T-helper 17 cell (primary cell): ENCODE measurements around the gene NSDHL. TPM values are rescaled to one million over a fixed set of nuclear protein-coding genes. Genes with fewer than 3 reads are reported as not detected.

Experiments used
- ATAC-seq: fragments of 150-1000 bp; cut with Tn5 transposase; 2 replicates; pipeline ENCODE4 v1.10.0; 2021; ENCODE audit warnings: mild to moderate bottlenecking, moderate library complexity
- DNase-seq, 3 donors: peaks; one replicate each; pipeline versions ENCODE4 v3.0.0 to v3.0.0-alpha.2; 2020 to 2021
- H3K9me3 ChIP-seq: one replicate; pipeline ENCODE4 v1.7.0; 2013; ENCODE audit warnings: low read length, mild to moderate bottlenecking; ENCODE audit not compliant: control insufficient read depth, poor library complexity, severe bottlenecking
- H3K27ac Mint-ChIP-seq: one replicate; pipeline ENCODE4 v1.8.0; 2022; ENCODE audit warnings: mild to moderate bottlenecking, moderate library complexity, mixed read lengths
- H3K27me3 Mint-ChIP-seq: one replicate; pipeline ENCODE4 v1.8.0; 2022; ENCODE audit warnings: mixed read lengths
- H3K36me3 Mint-ChIP-seq: one replicate; pipeline ENCODE4 v1.8.0; 2022; ENCODE audit warnings: low read depth, mixed read lengths
- H3K4me1 Mint-ChIP-seq: one replicate; pipeline ENCODE4 v1.8.0; 2022; ENCODE audit warnings: mild to moderate bottlenecking, mixed read lengths
- H3K4me3 Mint-ChIP-seq: one replicate; pipeline ENCODE4 v1.8.0; 2022; ENCODE audit warnings: mild to moderate bottlenecking, moderate library complexity, mixed read lengths
- total RNA-seq, 4 donors: library from RNA in 2 of 4; stranded (reverse) in 2 of 4; gene quantifications; one replicate each; pipeline ENCODE4 v1.2.3 and lab custom pipeline; 2022 to 2026

The NSDHL gene
- total RNA-seq, 2 donors from 2014 or later = 4.3 to 5.3 TPM

DNA sequence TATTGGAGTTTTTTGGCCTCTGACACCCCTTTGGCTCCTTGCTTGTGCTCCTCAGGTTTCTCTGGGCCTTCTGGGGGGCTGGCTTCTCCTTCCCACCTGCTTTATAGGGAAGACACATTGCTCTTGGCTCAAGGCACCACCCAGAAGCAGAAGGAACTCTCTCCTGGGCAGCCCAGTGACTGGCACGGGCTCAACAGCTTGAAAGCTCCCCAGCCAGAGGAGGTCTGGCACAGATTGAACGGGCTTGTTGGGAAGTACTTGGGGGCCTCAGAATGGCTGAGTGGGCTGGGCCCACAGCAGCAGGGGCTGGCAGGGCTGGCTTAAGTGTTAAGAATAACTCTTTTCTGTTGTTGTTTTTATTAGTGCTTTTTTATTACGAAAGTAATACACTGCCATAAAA lies 55.9 kb downstream of the NSDHL start:
- H3K9me3 ChIP-seq = no peaks in the 10 kb centered on the region
- ATAC-seq (no peak), DNase-seq (no peak)
- peaks cover 36% of the 10 kb centered on the region for H3K27me3 Mint-ChIP-seq
- H3K4me3 Mint-ChIP-seq = no peak overlapping the region
- H3K36me3 Mint-ChIP-seq = peaks cover 6% of the 10 kb centered on the region
- H3K27ac Mint-ChIP-seq = no peak overlapping the region
- H3K4me1 Mint-ChIP-seq = peaks cover 3% of the 10 kb centered on the region

DNA sequence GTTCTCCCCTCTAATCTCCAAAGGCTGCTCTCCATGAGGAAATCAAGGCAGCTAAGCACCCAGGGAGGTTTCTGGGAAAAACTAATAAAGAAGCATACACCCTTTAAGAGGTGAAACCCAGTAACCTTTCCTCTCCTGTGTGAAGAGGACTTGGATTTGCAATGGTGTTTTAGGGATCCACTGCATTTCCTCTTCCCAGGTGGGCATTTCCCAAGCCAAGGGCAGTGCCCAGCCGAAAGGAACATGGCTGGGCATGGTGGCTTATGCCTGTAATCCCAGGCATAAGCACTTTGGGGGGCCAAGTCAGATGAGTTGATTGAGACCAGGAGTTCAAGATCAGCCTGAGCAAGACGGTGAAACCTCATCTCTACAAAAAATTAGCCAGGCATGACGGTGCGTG lies 61.6 kb downstream of the NSDHL start:
- H3K27me3 Mint-ChIP-seq = peaks cover 50% of the 10 kb centered on the region
- peaks cover 3% of the 10 kb centered on the region for H3K4me1 Mint-ChIP-seq
- no peak overlapping the region for H3K4me3 Mint-ChIP-seq
- DNase-seq (no peak), ATAC-seq (no peak)
- H3K27ac Mint-ChIP-seq = no peak overlapping the region
- no peaks in the 10 kb centered on the region for H3K9me3 ChIP-seq
- peaks cover 6% of the 10 kb centered on the region for H3K36me3 Mint-ChIP-seq

DNA sequence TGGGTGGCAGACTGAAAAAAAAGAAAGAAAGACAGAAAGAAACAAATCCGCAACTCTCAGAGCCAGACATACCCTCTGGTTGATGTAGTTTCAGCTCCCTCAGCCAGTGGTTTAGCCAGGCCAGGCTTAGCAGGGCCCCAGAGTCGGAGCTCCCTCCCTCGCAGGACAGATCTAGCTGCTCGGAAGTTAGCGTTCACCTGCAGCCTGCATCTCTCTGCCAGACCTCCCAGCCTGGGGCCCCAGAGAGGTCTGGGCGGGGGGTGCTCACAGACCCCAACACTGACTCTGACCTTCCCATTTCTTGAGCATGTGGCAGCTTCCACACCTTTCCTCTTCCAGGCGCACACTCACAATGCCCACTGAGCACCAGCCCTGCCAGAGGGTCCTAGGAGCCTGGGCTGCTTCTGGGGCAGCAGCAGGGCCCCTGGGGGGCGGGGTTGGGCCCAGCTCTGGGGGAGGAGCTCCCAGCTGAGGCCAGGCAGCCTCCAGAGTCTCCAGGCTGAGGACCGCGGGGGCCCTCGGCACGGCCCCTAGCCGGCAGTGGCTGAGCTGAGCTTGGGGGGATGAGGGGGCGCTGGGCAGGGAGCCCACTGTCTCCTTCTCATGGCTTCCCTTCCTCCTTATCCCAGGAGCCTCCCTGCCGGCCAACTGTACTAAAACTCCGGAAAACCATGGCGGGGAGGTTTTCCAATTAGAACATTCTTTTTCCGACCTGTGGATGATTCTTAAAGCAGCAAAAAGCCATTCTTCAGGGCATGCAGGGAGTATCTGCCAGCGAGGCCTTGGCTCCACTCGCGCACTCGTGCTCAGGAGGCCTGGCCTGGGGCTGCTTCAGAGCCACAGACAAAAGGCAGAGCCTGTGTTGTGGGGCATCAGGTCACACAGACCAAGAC lies 62.4 kb downstream of the NSDHL start:
- H3K9me3 ChIP-seq = no peaks in the 10 kb centered on the region
- peaks cover 3% of the 10 kb centered on the region for H3K4me1 Mint-ChIP-seq

DNA sequence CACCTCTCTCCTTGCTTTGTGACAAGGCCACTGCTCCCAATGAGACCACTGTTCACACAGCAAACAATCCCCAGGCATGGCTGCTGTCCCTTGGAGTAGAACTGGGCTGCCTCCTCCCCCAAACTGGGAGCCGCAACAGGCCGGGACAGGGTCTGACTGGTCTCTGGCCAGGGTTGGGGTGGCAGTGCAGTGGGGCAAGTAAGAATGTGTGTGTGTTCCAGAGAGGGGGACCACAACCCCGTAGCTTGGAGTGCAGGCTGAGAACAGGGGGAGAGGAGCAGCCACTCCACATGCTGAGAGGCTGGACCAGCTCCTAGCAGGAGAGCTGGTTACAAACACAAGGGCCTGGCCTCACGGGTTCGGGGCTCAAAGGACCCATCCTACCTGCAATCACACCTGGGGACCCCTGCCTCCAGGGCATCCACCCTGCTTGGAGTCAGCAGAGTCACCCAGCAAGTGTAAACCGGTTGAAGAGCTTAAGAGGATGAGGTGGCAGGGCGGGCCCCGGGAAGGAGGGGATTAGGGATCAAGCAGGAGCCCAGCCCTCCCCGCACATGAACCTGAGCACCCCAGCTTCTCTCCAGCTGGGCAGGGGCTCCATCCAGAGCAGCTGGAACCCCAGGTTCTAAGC lies 63.2 kb downstream of the NSDHL start:
- peaks cover 3% of the 10 kb centered on the region for H3K4me1 Mint-ChIP-seq
- no peak for ATAC-seq

More for the DNA sequence above, 62.4 kb downstream of the NSDHL start:
- ATAC-seq (no peak), DNase-seq (no peak)
- H3K27ac Mint-ChIP-seq = no peak overlapping the region
- H3K27me3 Mint-ChIP-seq = peaks cover 47% of the 10 kb centered on the region
- no peak overlapping the region for H3K4me3 Mint-ChIP-seq
- H3K36me3 Mint-ChIP-seq = peaks cover 6% of the 10 kb centered on the region

DNA sequence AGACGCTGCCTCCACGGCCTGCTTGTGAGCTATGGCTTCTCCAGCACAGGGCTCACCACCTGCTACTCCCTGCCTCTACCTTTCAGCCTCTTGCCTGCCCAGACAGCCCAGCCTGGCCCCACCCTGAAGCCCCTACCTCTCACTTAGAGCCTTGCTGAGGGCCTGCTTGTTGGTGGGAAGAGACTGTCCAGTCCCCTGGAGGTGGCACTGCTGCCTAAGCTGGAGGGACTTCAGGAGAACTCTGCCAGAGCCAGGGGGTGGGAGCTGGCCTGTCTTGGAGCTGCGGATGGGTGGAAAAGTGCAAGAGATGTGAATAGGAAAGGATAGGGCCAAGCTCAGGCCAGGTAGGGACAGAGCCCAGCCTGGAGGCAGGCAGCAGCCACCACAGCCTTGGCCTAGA lies 64.3 kb downstream of the NSDHL start:
- Mint-ChIP-seq H3K4me1 (no peaks in the 10 kb centered on the region), H3K36me3 (peaks cover 6% of the 10 kb centered on the region), H3K27me3 (peaks cover 34% of the 10 kb centered on the region), H3K27ac (no peak overlapping the region), H3K4me3 (no peak overlapping the region)
- H3K9me3 ChIP-seq = no peaks in the 10 kb centered on the region
- DNase-seq (no peak), ATAC-seq (no peak)

More for the DNA sequence above, 63.2 kb downstream of the NSDHL start:
- H3K27ac Mint-ChIP-seq = no peak overlapping the region
- no peak overlapping the region for H3K4me3 Mint-ChIP-seq
- peaks cover 43% of the 10 kb centered on the region for H3K27me3 Mint-ChIP-seq
- no peak for DNase-seq
- no peaks in the 10 kb centered on the region for H3K9me3 ChIP-seq
- peaks cover 6% of the 10 kb centered on the region for H3K36me3 Mint-ChIP-seq

DNA sequence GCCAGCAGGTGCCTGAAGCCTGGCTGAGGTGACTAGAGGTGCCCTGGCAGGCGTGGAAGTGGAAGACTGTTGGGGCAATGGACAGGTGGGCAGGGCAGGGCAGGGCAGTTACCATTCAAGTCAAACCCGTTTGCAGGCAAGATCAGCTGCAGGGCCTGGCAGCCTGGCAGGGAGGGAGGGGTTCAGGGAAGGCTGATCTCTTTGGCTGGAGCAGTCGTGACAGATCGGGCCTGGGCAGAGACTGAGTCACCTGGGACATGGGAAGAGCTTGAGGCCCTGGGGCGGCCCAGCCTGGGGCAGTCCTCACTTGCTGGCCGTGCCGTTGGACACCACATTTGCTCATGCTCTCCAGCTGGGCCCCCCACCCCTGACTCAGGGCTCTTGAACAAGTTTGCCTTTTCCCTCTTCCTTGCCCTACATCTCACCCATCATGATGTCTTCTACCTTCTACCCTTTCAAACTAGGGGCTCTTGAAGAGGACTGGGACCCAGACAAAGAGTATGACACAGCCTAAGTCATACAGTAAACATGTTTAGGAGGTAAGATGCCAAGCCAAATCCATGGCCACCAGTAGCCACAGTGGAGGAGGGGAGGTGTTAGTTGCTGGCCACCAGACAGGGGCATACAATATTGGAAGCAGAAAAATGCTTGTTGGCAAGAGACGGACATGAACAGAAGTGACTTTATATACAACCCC lies 65.0 kb downstream of the NSDHL start:
- peaks cover 2% of the 10 kb centered on the region for H3K36me3 Mint-ChIP-seq
- no peak for ATAC-seq
- H3K27me3 Mint-ChIP-seq = peaks cover 32% of the 10 kb centered on the region
- peak overlapping the region; percentile 32 for H3K27ac Mint-ChIP-seq
- H3K9me3 ChIP-seq = no peaks in the 10 kb centered on the region
- H3K4me3 Mint-ChIP-seq = no peak overlapping the region
- H3K4me1 Mint-ChIP-seq = no peaks in the 10 kb centered on the region
- no peak for DNase-seq

DNA sequence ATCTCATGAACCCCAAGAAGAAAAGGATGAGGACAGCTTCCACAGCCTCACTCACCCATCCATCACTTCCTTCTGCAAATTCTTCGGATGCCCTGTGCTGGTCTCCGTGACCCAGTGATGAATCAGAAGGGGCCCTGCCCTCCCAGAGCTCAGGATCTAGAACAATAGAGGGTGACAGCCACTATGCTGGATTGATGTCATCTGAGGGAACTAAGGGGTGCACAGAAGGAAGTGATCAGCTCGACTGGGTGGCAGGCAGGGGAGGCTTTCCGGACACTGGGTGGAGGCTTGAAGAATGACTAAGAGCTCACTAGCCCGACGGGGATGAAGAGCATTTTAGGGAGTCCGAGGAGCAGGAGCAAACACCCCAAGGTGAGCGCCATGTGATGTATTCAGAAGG lies 65.6 kb downstream of the NSDHL start:
- H3K4me1 Mint-ChIP-seq = no peaks in the 10 kb centered on the region
- H3K4me3 Mint-ChIP-seq = no peak overlapping the region

DNA sequence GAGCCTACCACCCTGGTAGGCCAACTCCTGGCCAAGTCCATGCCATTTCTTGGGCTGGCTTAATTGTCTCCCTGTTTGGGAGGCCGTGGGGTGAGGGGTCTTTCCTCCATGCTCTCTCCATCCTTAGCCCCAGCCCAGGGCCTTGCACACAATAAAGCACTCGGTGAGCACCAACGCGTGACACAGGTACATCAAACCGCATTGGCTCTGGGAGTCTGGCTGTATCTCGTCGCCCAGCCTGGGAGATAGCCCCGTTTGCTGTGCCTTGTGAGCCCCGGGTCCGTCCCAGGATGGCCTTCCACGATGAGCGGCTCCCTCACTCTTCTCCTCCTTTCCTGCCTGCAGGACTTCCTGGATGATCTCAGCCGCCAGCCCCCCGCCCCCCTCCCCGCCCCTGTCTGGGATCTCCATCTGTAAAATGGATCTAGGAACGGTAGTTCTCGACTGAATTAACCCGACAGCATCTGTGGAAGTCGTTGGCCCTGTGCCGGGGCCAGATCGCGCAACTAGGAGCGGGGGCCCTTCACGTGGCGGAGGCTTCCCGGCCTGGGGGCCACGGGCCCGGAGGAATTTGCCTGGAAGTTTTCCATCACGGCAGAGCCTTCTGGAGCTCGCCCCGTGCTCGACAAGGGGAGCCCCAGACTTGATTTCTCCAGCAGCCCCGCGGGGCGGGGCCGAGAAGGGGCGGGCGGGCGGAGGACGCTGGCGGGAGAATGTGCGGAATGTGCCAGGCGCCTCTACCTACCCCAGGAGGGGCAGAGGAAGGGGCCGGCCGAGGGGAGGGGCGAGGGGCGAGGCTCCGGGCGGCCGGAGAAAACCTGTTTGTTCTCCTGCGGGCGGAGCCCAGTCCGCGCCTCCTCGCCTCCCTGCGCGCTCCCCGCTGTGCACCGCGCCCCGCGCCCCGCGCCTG lies 66.6 kb downstream of the NSDHL start, which contains the start of gene ZNF185:
TSS of gene ZNF185 (plus strand) at position 846 of the 910 bp plus-strand sequence. CDS start 16,423 bp downstream, outside the sequence.
- peaks cover 26% of the 10 kb centered on the region for H3K27me3 Mint-ChIP-seq
- ATAC-seq = no peak
- no peaks in the 10 kb centered on the region for H3K36me3 Mint-ChIP-seq
- no peak for DNase-seq
- no peaks in the 10 kb centered on the region for H3K9me3 ChIP-seq
- peak within 1 kb of the TSS; percentile 19 for H3K4me3 Mint-ChIP-seq
- no peak within 1 kb of the TSS for H3K27ac Mint-ChIP-seq
- no peaks in the 10 kb centered on the region for H3K4me1 Mint-ChIP-seq

More for the DNA sequence above, 65.6 kb downstream of the NSDHL start:
- DNase-seq (no peak), ATAC-seq (no peak)
- Mint-ChIP-seq H3K36me3 (no peaks in the 10 kb centered on the region), H3K27ac (peak overlapping the region; percentile 32), H3K27me3 (peaks cover 26% of the 10 kb centered on the region)
- H3K9me3 ChIP-seq = no peaks in the 10 kb centered on the region

DNA sequence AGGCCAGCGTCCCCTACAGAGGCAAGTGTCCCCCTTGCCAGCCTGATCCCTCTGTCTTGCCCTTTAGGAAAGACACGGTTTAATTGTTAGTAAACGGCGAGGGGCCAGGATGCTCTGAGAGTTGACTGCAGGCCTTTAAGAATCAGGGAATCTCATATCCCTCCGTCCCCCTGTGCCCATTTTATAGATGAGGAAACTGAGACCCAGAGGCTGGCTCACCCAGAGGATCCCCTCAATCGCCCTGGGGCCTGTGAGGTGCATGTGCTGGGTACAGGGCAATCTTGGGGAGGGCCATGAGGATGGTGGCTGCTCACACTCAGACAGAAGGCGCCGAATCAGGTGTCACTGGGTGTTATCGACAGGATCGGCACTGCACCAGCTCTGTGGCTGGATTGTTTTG lies 67.6 kb downstream of the NSDHL start:
- H3K27me3 Mint-ChIP-seq = peaks cover 32% of the 10 kb centered on the region
- no peak overlapping the region for H3K27ac Mint-ChIP-seq
- ATAC-seq (no peak), DNase-seq (no peak)
- H3K4me3 Mint-ChIP-seq = no peak overlapping the region
- no peaks in the 10 kb centered on the region for H3K9me3 ChIP-seq
- H3K4me1 Mint-ChIP-seq = no peaks in the 10 kb centered on the region
- no peaks in the 10 kb centered on the region for H3K36me3 Mint-ChIP-seq

DNA sequence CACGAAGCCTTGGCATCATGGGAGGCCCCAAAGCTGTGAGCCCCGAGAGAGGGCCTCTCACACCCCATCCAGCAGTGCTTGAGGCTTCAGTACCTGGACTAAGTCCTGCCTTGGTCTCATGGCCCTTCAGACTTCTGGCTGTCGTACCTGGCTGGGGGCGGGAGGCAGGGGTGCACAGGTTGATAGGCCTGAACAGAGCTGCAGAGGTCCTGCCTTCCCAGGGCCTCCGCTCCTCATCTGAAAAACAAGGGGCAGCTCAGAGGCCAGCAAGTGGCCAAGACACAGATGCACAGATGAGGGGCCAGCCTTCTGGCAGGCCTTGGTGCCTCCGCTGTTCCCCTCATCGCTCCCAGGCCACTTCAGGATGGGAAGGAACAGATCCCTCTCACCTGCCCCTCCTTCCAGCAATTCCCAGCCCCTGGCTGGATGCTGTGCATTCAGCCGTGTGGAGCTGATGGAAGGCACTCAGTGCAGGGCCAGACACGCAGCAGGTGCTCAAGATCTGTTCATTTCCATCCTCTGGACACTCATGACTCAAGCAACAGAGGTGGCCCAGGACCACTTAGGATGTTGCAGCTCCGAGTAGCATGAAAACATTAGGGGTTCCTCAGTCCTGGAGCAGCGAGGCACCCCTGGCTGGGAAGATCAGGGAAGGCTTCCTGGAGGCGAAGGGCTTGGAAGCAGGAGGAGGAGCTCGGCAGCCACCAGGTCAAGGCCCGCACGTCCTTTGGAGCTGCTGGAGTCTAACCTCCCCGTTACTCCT lies 68.4 kb downstream of the NSDHL start:
- Mint-ChIP-seq H3K4me3 (no peak overlapping the region), H3K36me3 (no peaks in the 10 kb centered on the region), H3K27ac (no peak overlapping the region), H3K4me1 (no peaks in the 10 kb centered on the region), H3K27me3 (peaks cover 36% of the 10 kb centered on the region)
- no peak for DNase-seq
- no peak for ATAC-seq
- H3K9me3 ChIP-seq = no peaks in the 10 kb centered on the region

DNA sequence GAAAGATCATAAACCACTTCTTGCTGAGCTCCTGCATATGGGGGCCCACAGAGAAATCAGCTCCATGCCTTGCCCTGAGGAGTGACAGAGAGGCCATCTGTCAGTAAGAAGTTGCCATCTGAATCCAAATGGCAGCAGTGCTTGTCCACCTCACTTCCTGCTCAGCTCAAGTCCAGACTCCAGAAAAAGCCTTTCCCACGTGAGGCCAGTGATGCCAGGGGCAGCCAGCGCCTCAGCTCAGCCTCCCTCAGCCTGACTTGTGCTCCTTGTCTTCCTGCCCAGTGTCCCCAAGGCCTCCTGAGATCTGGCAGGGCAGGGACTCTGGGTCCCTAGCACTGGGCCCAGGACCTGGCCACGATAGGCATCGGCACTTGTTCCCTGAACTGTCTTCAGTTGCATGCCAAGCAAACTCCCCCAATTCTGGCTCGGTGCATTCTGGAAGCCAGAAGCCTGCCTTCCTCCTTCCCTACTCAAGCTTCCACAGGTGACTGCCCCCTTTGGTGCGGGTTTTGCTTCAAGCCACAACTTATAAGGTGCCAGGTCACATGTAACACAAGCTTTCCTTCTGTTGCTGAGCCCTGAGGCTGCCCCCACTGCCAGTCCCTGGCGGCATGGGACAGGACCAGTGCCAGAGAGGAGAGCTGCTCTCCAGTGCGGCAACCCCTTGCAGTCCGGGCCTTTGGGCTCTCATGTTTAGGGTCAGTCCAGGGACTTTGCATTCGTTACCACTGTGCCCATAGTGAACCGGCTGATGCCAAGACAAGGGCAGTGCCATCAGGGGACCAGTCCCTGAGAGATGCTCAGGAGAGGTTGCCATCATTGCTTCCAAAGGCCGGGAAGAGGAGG lies 69.2 kb downstream of the NSDHL start:
- no peak for ATAC-seq
- Mint-ChIP-seq H3K36me3 (no peaks in the 10 kb centered on the region), H3K27ac (no peak overlapping the region), H3K27me3 (peaks cover 32% of the 10 kb centered on the region), H3K4me3 (no peak overlapping the region), H3K4me1 (no peaks in the 10 kb centered on the region)
- DNase-seq = no peak
- no peaks in the 10 kb centered on the region for H3K9me3 ChIP-seq
